Measurements from ENCODE around the gene CORO2B.

DNA sequence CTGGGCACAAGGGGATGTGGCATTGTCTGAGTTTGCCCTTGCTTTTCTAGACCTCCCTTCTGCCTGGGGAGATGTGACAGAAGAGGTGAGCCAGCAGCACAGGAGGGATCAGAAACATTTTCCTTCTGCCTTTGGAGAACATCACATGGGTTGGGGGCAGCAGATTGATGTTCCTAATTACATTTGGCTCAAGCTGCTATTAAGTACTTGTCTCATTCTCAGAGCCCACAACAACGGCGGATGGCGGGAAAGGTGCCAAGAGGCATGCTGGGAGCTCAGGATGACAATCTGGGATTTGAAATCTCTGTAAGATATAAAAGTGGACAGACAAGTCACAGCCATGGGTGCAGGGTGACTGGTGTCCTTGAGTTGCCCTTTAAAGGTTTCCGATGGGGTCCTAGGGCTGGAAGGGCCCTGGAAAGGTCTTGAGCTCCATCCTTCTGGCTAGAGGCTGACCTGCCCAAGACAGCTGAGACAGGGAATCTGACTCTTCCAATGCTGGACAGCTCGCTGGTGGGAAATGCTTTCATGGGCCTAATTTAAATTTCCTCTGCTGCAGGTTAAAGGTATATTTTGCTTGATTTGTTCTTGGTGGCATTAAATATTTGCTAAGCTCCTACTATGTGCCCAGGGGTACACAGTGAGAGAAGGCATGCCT is 2.4 kb upstream of the CORO2B start:
- TF ChIP-seq, protein P1, sequence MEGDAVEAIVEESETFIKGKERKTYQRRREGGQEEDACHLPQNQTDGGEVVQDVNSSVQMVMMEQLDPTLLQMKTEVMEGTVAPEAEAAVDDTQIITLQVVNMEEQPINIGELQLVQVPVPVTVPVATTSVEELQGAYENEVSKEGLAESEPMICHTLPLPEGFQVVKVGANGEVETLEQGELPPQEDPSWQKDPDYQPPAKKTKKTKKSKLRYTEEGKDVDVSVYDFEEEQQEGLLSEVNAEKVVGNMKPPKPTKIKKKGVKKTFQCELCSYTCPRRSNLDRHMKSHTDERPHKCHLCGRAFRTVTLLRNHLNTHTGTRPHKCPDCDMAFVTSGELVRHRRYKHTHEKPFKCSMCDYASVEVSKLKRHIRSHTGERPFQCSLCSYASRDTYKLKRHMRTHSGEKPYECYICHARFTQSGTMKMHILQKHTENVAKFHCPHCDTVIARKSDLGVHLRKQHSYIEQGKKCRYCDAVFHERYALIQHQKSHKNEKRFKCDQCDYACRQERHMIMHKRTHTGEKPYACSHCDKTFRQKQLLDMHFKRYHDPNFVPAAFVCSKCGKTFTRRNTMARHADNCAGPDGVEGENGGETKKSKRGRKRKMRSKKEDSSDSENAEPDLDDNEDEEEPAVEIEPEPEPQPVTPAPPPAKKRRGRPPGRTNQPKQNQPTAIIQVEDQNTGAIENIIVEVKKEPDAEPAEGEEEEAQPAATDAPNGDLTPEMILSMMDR (IDR thresholded peaks at IDR 0.05) = no peak
- TF ChIP-seq POLR2A (IDR thresholded peaks at IDR 0.05) = no peak

Data from Peyer's patch (tissue), 4 donors.